ENCODE results near the gene OR8B4. TPM values are rescaled to one million over a fixed set of nuclear protein-coding genes. Genes with fewer than 3 reads are reported as not detected.
A peak's percentile ranks its signal among the peaks of the same experiment; 100 is the strongest.
"Not testable (repeated sequence)": the region's sequence is repeated elsewhere in the genome, so short reads cannot be mapped to it uniquely, and the experiment has no call there.

OR8B4 gene
- not detected for total RNA-seq

DNA sequence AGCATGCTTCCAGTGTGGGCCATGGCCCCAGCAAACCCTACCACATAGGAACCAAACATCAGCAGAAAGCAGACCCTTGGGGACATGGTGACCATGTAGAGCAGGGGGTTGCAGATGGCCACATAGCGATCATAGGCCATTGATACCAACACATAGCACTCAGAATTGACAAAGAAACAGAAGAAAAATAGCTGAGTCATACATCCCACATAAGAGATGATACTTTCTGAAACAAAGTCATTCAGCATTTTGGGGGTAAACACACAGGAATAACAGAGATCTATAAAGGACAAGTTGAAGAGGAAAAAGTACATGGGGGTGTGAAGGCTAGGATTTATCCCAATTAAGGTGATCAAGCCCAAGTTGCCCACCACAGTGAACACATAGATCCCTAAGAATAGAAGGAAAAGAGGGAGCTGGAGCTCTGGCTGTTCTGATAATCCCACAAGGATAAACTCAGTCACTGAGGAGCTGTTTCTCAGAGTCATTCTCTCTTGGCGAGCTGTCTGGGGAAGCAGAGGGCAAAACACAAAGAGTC is at the start of gene OR8B4:
OR8B4 (minus strand) TSS at position 488 of the 538 bp plus-strand sequence; CDS start at position 488, 0 bp downstream.
- Mint-ChIP-seq H3K9me3 (peaks cover under 1 to 1% of the 10 kb centered on the region in 2 donors), H3K36me3 (no peaks in the 10 kb centered on the region), H3K27ac (peak within 1 kb of the TSS in 1 of 2 donors; percentile 76)
- ATAC-seq (no peak), DNase-seq (ENCODE audit: low spot score in 2 of 2) (no peak)

DNA sequence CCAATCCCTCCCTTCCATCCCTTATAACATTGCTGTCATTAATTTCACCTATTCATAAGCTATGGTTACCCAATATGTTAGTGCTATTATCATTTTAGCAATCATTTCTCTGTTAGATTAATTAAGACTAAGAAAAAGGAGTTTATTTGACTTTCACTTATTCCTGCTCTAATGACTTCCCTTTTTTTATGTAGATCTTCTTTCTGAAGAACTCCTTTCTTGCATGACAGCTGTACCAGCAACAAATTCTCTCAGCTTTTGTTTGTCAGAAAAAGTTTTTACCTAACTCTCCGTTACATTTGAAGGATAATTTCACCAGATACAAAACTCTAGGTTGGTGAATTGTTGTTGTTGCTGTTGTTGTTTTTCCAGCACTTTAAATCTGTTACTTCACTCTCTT is 49.4 kb upstream of the OR8B4 start:
- Mint-ChIP-seq H3K9me3 (no peaks in the 10 kb centered on the region), H3K27ac (no peak overlapping the region), H3K36me3 (no peaks in the 10 kb centered on the region)
- ATAC-seq (no peak), DNase-seq (ENCODE audit: low spot score in 2 of 2) (no peak)

GRCh38 chr11:124473476-124473875 is 48.8 kb upstream of the OR8B4 start:
- Mint-ChIP-seq H3K27ac (no peak overlapping the region), H3K9me3 (no peaks in the 10 kb centered on the region), H3K36me3 (no peaks in the 10 kb centered on the region)
- ATAC-seq (no peak), DNase-seq (ENCODE audit: low spot score in 2 of 2) (no peak)

DNA sequence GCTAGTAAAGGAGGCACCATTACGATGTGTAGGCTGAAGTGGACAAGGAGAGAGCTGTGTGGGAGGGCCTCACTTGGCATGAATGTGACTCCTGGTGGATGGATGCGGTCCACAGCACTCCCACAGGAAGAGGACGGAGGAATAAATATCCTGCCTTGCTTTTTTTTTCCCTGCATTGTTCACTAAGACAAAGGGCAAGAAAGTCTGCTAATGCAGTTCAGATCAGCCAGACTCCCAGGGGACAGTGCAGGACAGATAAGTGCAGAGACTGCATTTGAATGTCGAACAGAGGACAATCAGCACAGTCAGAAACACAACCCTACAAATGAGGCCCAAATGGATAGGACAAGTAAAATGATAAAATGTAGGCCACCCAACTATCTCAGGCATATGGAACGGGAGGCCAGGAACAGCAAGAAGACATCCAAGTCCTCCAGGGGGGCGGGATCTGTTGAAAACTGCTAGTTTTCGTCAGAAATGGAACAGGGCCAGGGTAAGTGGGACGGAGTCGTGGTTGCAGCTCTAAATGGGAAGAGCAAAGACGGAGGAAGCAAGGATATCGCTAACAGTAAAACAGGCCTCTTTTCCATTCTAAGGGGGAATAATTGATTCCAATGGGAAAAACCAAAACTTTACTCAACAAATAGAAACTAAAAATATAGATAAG is 46.0 kb upstream of the OR8B4 start:
- no peak overlapping the region for H3K27ac Mint-ChIP-seq
- no peaks in the 10 kb centered on the region for H3K9me3 Mint-ChIP-seq
- H3K36me3 Mint-ChIP-seq = no peaks in the 10 kb centered on the region
- DNase-seq (ENCODE audit: low spot score in 2 of 2) (no peak), ATAC-seq (no peak)

DNA sequence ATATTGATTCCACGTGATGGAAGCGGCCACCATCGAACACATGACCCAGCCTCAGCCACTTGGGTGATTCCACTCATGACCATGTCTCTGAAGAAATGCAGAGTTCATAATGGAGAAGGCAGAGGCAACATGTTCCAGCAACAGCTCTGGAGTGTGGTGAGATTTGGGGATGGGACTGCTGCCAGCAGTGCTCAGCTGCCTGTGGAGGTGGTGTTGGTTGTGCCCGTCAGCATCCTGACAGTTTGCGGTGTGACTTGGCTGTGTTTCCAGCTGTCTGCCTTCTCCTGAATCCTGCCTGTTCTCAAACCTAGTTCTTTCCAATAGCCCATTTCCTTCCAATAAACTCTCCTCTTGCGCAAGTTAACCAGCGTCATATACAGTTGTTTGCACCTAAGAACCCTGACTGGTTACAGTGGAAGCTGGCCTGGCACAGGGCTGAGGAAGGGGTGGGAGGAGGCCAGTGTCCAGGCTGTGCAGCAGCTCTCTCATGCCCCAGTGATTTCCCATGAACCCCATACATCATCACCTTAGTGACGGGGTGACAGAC is 42.8 kb upstream of the OR8B4 start:
- no peaks in the 10 kb centered on the region for H3K9me3 Mint-ChIP-seq
- no peak for ATAC-seq
- DNase-seq (ENCODE audit: low spot score in 2 of 2) = no peak
- H3K27ac Mint-ChIP-seq = no peak overlapping the region
- no peaks in the 10 kb centered on the region for H3K36me3 Mint-ChIP-seq

DNA sequence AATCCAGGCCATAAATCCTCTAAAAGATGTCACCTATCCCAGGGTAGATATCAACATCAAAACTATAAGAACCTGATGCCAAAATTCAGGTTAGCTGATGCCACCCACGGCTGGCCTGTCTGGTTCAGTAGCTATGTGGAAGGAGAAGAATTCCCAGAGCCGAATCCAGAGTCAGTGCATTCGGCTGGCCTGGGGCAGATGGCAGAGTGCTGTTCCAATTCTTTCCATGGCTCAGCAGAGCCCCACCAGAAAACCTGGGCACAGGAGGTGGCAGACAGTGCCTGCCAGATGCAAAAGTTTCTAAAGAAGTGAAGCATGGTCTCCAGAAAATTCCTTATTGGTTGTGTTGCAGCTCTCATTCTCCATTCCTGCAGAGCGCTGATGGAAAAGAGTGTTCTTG is 40.7 kb upstream of the OR8B4 start:
- Mint-ChIP-seq H3K27ac (no peak overlapping the region), H3K36me3 (no peaks in the 10 kb centered on the region), H3K9me3 (no peaks in the 10 kb centered on the region)
- no peak for ATAC-seq
- no peak for DNase-seq (ENCODE audit: low spot score in 2 of 2)

- DNase-seq (ENCODE audit: low spot score in 2 of 2) (no peak), ATAC-seq (no peak)
- Mint-ChIP-seq H3K36me3 (no peaks in the 10 kb centered on the region), H3K27ac (no peak overlapping the region), H3K9me3 (no peaks in the 10 kb centered on the region)
Observed at GRCh38 chr11:124463990-124464389, 39.3 kb upstream of the OR8B4 start.

DNA sequence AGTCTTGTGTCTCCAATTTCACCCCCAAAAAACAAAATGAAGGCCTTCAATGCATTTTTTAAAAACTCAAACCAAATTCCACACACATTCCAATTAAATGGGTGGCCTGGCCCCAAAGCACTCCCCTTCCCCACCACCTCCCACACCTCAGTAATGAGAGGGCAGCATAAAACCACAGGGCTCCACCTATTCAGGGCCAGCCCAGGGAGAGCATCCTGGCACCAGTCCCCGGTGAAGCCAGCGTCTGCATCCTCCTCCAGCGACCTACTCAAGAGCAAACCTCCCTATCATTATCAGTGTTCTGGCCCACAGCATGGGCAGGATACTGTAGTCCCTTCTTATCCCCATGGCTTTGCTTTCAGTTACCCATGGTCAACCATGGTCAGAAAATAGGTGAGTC is 38.7 kb upstream of the OR8B4 start:
- no peak for DNase-seq (ENCODE audit: low spot score in 2 of 2)
- Mint-ChIP-seq H3K36me3 (no peaks in the 10 kb centered on the region), H3K27ac (no peak overlapping the region), H3K9me3 (no peaks in the 10 kb centered on the region)
- no peak for ATAC-seq

- Mint-ChIP-seq H3K9me3 (no peaks in the 10 kb centered on the region), H3K36me3 (no peaks in the 10 kb centered on the region), H3K27ac (no peak overlapping the region)
- no peak for ATAC-seq
- DNase-seq (ENCODE audit: low spot score in 2 of 2) = no peak
Observed at GRCh38 chr11:124460459-124460858, 35.8 kb upstream of the OR8B4 start.

GRCh38 chr11:124459379-124459778 is 34.7 kb upstream of the OR8B4 start:
- ATAC-seq; H3K27ac Mint-ChIP-seq; DNase-seq (ENCODE audit: low spot score in 2 of 2); H3K9me3 Mint-ChIP-seq; H3K36me3 Mint-ChIP-seq: not testable (repeated sequence)

DNA sequence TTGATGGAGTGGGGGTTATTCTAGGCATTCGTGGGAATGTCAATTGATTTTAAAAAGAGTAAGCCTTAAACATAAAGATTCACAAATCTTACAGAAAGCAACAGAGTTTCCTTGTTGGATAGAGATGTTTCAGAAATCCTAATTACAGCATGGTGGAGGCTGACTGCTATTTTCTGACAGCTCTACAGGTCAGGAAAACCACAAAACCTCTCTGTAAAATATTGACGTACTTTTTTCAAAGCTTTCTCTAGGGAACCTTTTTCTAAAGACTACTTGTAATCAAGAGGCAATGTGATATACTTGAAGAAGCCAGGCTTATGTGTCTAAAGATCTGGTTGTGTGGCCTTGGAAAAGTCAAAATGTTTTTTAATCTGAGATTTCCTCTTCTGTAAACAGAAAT is 29.9 kb upstream of the OR8B4 start:
- H3K27ac Mint-ChIP-seq = no peak overlapping the region
- no peaks in the 10 kb centered on the region for H3K36me3 Mint-ChIP-seq
- DNase-seq (ENCODE audit: low spot score in 2 of 2) (no peak), ATAC-seq (no peak)
- no peaks in the 10 kb centered on the region for H3K9me3 Mint-ChIP-seq

DNA sequence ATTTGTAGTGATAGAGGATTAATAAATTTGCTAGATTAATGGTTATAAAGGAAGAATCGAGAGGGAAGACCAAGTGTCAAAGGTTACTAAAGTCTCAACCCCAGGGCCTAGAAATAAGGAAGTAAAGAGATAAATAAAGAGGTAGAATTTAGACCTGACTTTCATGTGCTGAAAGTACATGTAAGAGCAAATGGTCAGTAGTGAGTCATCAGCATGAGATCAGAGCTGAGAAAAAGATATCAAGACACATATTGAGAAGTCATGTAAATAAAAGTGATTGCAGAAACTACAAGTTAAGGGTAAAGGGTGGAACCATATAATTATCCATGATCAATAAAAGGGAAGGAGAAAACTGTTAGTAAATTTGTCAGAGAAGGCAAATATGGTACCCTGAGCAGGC is 22.2 kb upstream of the OR8B4 start:
- no peak for DNase-seq (ENCODE audit: low spot score in 2 of 2)
- H3K9me3 Mint-ChIP-seq = no peaks in the 10 kb centered on the region
- H3K27ac Mint-ChIP-seq = no peak overlapping the region
- no peaks in the 10 kb centered on the region for H3K36me3 Mint-ChIP-seq
- ATAC-seq = no peak

- ATAC-seq (no peak), DNase-seq (ENCODE audit: low spot score in 2 of 2) (no peak)
- Mint-ChIP-seq H3K9me3 (no peaks in the 10 kb centered on the region), H3K27ac (no peak within 1 kb of the TSS), H3K36me3 (no peaks in the 10 kb centered on the region)
Observed at GRCh38 chr11:124445646-124446150, 21.0 kb upstream of the OR8B4 start, which contains the start of gene OR8B8. OR8B8 (minus strand) TSS chr11:124445696; CDS start chr11:124441085, 4,611 bp downstream.

- DNase-seq (ENCODE audit: low spot score in 2 of 2) = no peak
- Mint-ChIP-seq H3K9me3 (no peaks in the 10 kb centered on the region), H3K27ac (no peak overlapping the region), H3K36me3 (no peaks in the 10 kb centered on the region)
- ATAC-seq = no peak
Observed at GRCh38 chr11:124442847-124443246, 18.2 kb upstream of the OR8B4 start.

- ATAC-seq (no peak), DNase-seq (ENCODE audit: low spot score in 2 of 2) (no peak)
- H3K36me3 Mint-ChIP-seq = no peaks in the 10 kb centered on the region
- no peak overlapping the region for H3K27ac Mint-ChIP-seq
- H3K9me3 Mint-ChIP-seq = no peaks in the 10 kb centered on the region
Observed at GRCh38 chr11:124442442-124442841, 17.8 kb upstream of the OR8B4 start.

DNA sequence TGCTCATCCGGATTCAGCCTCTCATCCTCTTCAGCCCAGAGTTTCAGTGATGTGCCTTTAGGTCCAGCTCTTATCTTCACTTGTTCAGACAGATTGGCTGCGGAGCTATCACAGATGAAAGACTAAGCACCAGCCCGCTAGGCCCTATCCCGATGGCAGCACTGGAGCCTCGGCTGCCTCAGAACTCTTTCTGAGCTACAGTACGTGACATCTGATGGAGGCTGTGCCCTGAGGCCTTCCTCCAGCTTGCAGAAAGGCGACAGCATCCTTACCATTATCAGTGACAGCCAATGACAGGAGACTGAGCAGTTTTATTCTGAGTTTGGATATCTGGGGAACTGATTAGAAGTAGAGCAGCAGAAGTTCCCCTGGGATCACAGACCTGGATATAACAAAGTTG is 16.8 kb upstream of the OR8B4 start:
- DNase-seq (ENCODE audit: low spot score in 2 of 2) (no peak), ATAC-seq (no peak)
- H3K27ac Mint-ChIP-seq = no peak overlapping the region
- H3K36me3 Mint-ChIP-seq = no peaks in the 10 kb centered on the region
- no peaks in the 10 kb centered on the region for H3K9me3 Mint-ChIP-seq

DNA sequence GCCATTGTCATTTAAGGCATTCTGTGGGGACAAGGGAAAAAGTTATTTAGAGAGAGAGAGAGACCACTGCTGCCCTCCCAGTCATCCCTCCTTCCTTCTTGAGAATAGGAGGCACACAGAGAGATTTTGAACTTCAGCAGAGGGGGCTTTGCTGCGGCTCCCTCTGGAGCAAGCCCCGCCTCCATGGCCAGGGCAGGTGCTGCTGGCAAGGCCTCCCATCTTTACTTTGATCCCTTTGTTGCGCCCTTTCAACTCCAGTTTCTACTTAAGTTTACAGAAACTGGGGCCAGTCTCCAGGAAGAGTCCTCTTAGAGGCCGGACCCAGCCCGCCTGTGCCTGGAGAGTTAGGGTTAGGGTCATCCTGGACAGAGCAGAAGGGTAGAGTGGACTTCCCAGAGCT is 16.4 kb upstream of the OR8B4 start:
- H3K9me3 Mint-ChIP-seq = no peaks in the 10 kb centered on the region
- DNase-seq (ENCODE audit: low spot score in 2 of 2) (no peak), ATAC-seq (no peak)
- no peak overlapping the region for H3K27ac Mint-ChIP-seq
- no peaks in the 10 kb centered on the region for H3K36me3 Mint-ChIP-seq

- no peaks in the 10 kb centered on the region for H3K9me3 Mint-ChIP-seq
- no peaks in the 10 kb centered on the region for H3K36me3 Mint-ChIP-seq
- no peak overlapping the region for H3K27ac Mint-ChIP-seq
- ATAC-seq (no peak), DNase-seq (ENCODE audit: low spot score in 2 of 2) (no peak)
Observed at GRCh38 chr11:124440608-124441007, 15.9 kb upstream of the OR8B4 start.
